ENCODE results near the gene SRXN1. TPM values are rescaled to one million over a fixed set of nuclear protein-coding genes. Genes with fewer than 3 reads are reported as not detected.

Gene SRXN1
- total RNA-seq, 2 experiments from 2014 or later, result 1.2 to 1.4 TPM

DNA sequence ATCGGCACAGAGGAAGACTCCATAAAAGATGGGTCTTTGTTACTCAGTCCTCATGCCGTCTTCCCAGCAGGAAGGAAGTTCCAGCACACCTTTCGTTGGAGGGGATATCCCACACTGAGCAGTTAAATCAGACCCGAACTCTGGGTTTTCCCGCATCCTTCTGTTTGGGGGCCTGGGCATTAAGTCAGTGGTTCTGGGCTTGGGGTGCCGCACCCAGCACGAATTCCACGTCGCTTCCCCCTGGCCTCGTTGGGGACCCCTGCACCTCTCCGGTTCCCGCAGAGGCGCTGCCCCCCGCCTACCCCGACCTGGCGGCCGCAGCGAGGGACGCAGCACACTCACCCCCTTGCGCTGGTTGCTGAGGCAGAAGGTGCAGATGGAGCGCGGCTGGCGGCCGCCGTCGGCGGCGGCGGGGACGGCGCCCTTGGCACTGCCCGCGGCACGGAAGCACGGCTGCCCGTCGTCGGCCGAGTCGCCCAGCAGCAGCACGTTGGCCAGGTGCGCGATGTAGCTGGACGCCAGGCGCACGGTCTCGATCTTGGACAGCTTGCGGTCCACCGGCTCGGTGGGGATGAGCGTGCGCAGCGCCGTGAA lies 43.5 kb downstream of the SRXN1 start:
- Histone ChIP-seq H3K9me3 (ENCODE audit: control insufficient read depth in 1 of 2, insufficient read depth in 1 of 2, low read length in 2 of 2) (peaks cover 0 to 10% of the 10 kb centered on the region in 2 experiments), H3K27ac (ENCODE audit: low read depth in 1 of 2, low read length in 2 of 2) (no peak overlapping the region), H3K27me3 (ENCODE audit: control insufficient read depth in 1 of 2, insufficient read depth in 2 of 2, low read length in 2 of 2) (peaks cover 51 to 60% of the 10 kb centered on the region in 2 experiments), H3K4me1 (ENCODE audit: insufficient read depth, low read length) (no peaks in the 10 kb centered on the region), H3K4me3 (ENCODE audit: low read length) (no peak overlapping the region), H3K36me3 (ENCODE audit: insufficient read depth, low read length) (no peaks in the 10 kb centered on the region)
- Mint-ChIP-seq H3K4me1 (ENCODE audit: low read depth) (peaks cover 15% of the 10 kb centered on the region), H3K27me3 (peaks cover 76% of the 10 kb centered on the region), H3K36me3 (ENCODE audit: low read depth) (no peaks in the 10 kb centered on the region), H3K27ac (no peak overlapping the region), H3K9me3 (no peaks in the 10 kb centered on the region), H3K4me3 (no peak overlapping the region)
- DNase-seq (no peak), ATAC-seq (ENCODE audit: poor library complexity) (no peak)
- no peak for TF ChIP-seq CTCF (IDR thresholded peaks at IDR 0.05)
- ChIA-PET CTCF (no interaction called here), POLR2A (no interaction called here)
- intact Hi-C loops (cut with DNase I, micrococcal nuclease), result no loop called here

DNA sequence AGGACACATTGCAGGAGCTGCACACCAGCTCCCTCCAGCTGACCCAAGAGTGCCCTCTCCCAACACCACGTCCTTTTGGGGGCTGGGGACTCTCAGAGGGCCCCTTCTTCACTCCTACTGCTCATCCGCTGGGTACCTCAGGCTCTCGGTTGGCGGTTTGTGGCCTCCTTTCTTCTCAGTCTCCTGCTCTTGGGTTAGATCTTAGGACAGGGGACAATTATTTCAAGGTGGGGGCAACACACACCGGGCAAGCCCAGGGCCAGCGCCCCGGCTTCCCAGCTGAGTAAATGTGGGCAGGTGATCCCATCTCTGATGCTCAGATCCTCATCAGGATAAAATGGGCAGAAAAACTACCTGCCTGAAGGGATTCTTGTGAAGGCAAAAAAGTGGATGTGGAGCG lies 44.0 kb downstream of the SRXN1 start:
- no peaks in the 10 kb centered on the region for H3K4me1 ChIP-seq (ENCODE audit: insufficient read depth, low read length)
- H3K9me3 ChIP-seq (ENCODE audit: control insufficient read depth in 1 of 2, insufficient read depth in 1 of 2, low read length in 2 of 2), result peaks cover 0 to 10% of the 10 kb centered on the region in 2 experiments
- CTCF ChIA-PET, result no interaction called here
- peaks cover 49 to 59% of the 10 kb centered on the region in 2 experiments for H3K27me3 ChIP-seq (ENCODE audit: control insufficient read depth in 1 of 2, insufficient read depth in 2 of 2, low read length in 2 of 2)
- DNase-seq (no peak), ATAC-seq (ENCODE audit: poor library complexity) (no peak)
- TF ChIP-seq CTCF (IDR thresholded peaks at IDR 0.05), result no peak
- Mint-ChIP-seq H3K9me3 (no peaks in the 10 kb centered on the region), H3K27me3 (peaks cover 74% of the 10 kb centered on the region), H3K4me1 (ENCODE audit: low read depth) (peaks cover 15% of the 10 kb centered on the region), H3K4me3 (no peak overlapping the region), H3K36me3 (ENCODE audit: low read depth) (no peaks in the 10 kb centered on the region), H3K27ac (no peak overlapping the region)
- no peaks in the 10 kb centered on the region for H3K36me3 ChIP-seq (ENCODE audit: insufficient read depth, low read length)
- H3K27ac ChIP-seq (ENCODE audit: low read depth in 1 of 2, low read length in 2 of 2), result no peak overlapping the region
- no peak overlapping the region for H3K4me3 ChIP-seq (ENCODE audit: low read length)
- intact Hi-C loops (cut with DNase I, micrococcal nuclease), result no loop called here
- POLR2A ChIA-PET, result no interaction called here

GRCh38 chr20:607476-607875 lies 45.5 kb downstream of the SRXN1 start:
- Mint-ChIP-seq H3K4me1 (ENCODE audit: low read depth) (peaks cover 15% of the 10 kb centered on the region), H3K27ac (no peak overlapping the region), H3K9me3 (no peaks in the 10 kb centered on the region), H3K36me3 (ENCODE audit: low read depth) (no peaks in the 10 kb centered on the region), H3K27me3 (peaks cover 59% of the 10 kb centered on the region), H3K4me3 (no peak overlapping the region)
- ATAC-seq (ENCODE audit: poor library complexity) (no peak), DNase-seq (no peak)
- Histone ChIP-seq H3K27ac (ENCODE audit: low read depth in 1 of 2, low read length in 2 of 2) (no peak overlapping the region), H3K4me3 (ENCODE audit: low read length) (no peak overlapping the region), H3K9me3 (ENCODE audit: control insufficient read depth in 1 of 2, insufficient read depth in 1 of 2, low read length in 2 of 2) (peaks cover 0 to 10% of the 10 kb centered on the region in 2 experiments), H3K27me3 (ENCODE audit: control insufficient read depth in 1 of 2, insufficient read depth in 2 of 2, low read length in 2 of 2) (peaks cover 43 to 45% of the 10 kb centered on the region in 2 experiments), H3K4me1 (ENCODE audit: insufficient read depth, low read length) (no peaks in the 10 kb centered on the region), H3K36me3 (ENCODE audit: insufficient read depth, low read length) (no peaks in the 10 kb centered on the region)
- ChIA-PET CTCF (no interaction called here), POLR2A (no interaction called here)
- TF ChIP-seq CTCF (IDR thresholded peaks at IDR 0.05), result no peak
- intact Hi-C loops (cut with DNase I, micrococcal nuclease), result no loop called here

Data from CD4-positive, alpha-beta T cell (primary cell).